Measurements from ENCODE around the gene TACSTD2. TPM values are rescaled to one million over a fixed set of nuclear protein-coding genes. Genes with fewer than 3 reads are reported as not detected.

TACSTD2 gene
- total and polyA plus RNA-seq, 2 of the 4 experiments (the other 2 are of a cell fraction) = not detected

- no peak for TF ChIP-seq RAD21 (IDR thresholded peaks at IDR 0.05; ENCODE audit: low read length)
- no peak for TF ChIP-seq MXI1 (IDR thresholded peaks at IDR 0.05; ENCODE audit: borderline replicate concordance, low read depth, low read length)
- no peak for TF ChIP-seq CHD1 (IDR thresholded peaks at IDR 0.05; ENCODE audit: low read depth, low read length)
- no peak for TF ChIP-seq CEBPB (IDR thresholded peaks at IDR 0.05; ENCODE audit: low read depth, low read length)
- no peak for TF ChIP-seq ELK1 (IDR thresholded peaks at IDR 0.05; ENCODE audit: borderline replicate concordance, low read depth, low read length)
- no peak for TF ChIP-seq CTCF (conservative IDR thresholded peaks at IDR 0.05; ENCODE audit: low read depth, low read length)
- no peak for ATAC-seq (ENCODE audit: low read depth)
- Histone ChIP-seq H3K79me1 (ENCODE audit: low read depth in 1 of 2, low read length in 2 of 2) (no peaks in the 10 kb centered on the region), H2BK5ac (ENCODE audit: low read depth, low read length, poor library complexity, severe bottlenecking) (no peak overlapping the region), H4K91ac (ENCODE audit: insufficient read depth, low read depth, low read length) (0 out of 2 replicates have a peak overlapping the region, but pooled peaks have one; percentile 5), H2AK9ac (replicated peaks; ENCODE audit: low read depth, low read length, poor library complexity) (no peak overlapping the region), H3K36me3 (ENCODE audit: control insufficient read depth, insufficient read depth, low read length) (no peaks in the 10 kb centered on the region), H2AK5ac (ENCODE audit: low read depth, low read length) (peak overlapping the region; percentile 31; the same call in 1 of the 2 replicates), H3K9me1 (ENCODE audit: insufficient read depth, low read length) (peaks cover 3% of the 10 kb centered on the region), H4K8ac (ENCODE audit: low read depth in 2 of 2, low read length in 2 of 2) (peak overlapping the region in 1 of 2 experiments; percentile 59; a peak in 1 of 4 replicates), H2AFZ (replicated peaks; ENCODE audit: low read length, poor library complexity) (no peak overlapping the region), H4K20me1 (ENCODE audit: insufficient read depth, low read length) (no peaks in the 10 kb centered on the region), H3K56ac (ENCODE audit: extremely low read depth, insufficient read depth, low read length) (no peak overlapping the region), H3K4me2 (ENCODE audit: low read depth, low read length) (no peak overlapping the region), H3K23ac (ENCODE audit: low read depth, low read length) (no peak overlapping the region), H3K4me3 (ENCODE audit: insufficient read depth, low read depth, low read length) (no peak overlapping the region), H4K5ac (ENCODE audit: low read depth, low read length) (no peak overlapping the region), H3K9ac (ENCODE audit: low read depth, low read length) (no peak overlapping the region), H3K14ac (replicated peaks; ENCODE audit: low read depth, low read length) (0 out of 2 replicates have a peak overlapping the region, but pooled peaks have one; percentile 11), H2BK15ac (ENCODE audit: low read depth, low read length) (peak overlapping the region; percentile 13; the same call in 2 of the 3 replicates), H3K18ac (ENCODE audit: low read depth, low read length) (peak overlapping the region; percentile 30), H3K9me3 (ENCODE audit: control insufficient read depth, insufficient read depth, low read length) (no peaks in the 10 kb centered on the region), H3K4ac (ENCODE audit: low read depth, low read length) (peak overlapping the region; percentile 53; the same call in 1 of the 2 replicates), H3K27ac (ENCODE audit: insufficient read depth, low read length) (no peak overlapping the region), H3K4me1 (ENCODE audit: control insufficient read depth, insufficient read depth, low read length) (peaks cover 2% of the 10 kb centered on the region; the same call in 1 of the 2 replicates), H2BK120ac (ENCODE audit: low read depth, low read length) (peak overlapping the region; percentile 67), H2BK20ac (ENCODE audit: low read depth, low read length) (peak overlapping the region; percentile 52; the same call in 1 of the 2 replicates), H3K27me3 (ENCODE audit: control insufficient read depth, insufficient read depth, low read length) (no peaks in the 10 kb centered on the region)
- in situ Hi-C loops (cut with MboI; ENCODE audit: low sequenced_read_pairs) (no loop called here), intact Hi-C loops (cut with micrococcal nuclease) (loop anchor here (1.0 kb wide), 1 partner anchor 8 kb away; no protein-coding TSS in a partner anchor), dilution Hi-C loops (cut with HindIII; ENCODE audit: low sequenced_read_pairs, unreplicated experiment) (no loop called here)
- POLR2A ChIA-PET (ENCODE audit: unreplicated experiment) = no interaction called here
- CTCF ChIA-PET = no interaction called here
- no TSS peak for BruUV-seq (replicated peaks)
- WGBS, 2 experiments (ENCODE audit: extremely low coverage in 2 of 2, insufficient read length in 1 of 2) = no CpG with 5 or more reads among the region's 1 CpG
- no peak for DNase-seq
Observed at GRCh38 chr1:58591806-58592205, 14.8 kb upstream of the TACSTD2 start.

All from IMR-90 (cell line).